Epidermal melanocyte (primary cell): ENCODE measurements around the gene MAP3K12.
"Not testable (repeated sequence)": the region's sequence is repeated elsewhere in the genome, so short reads cannot be mapped to it uniquely, and the experiment has no call there.

ENCODE experiments used
- DNase-seq: peaks from one replicate; pipeline ENCODE4 v3.0.0; 2011; ENCODE audit warnings: low spot score; ENCODE audit not compliant: insufficient read length

MAP3K12 gene

GRCh38 chr12:53493610-53494391 is 5.5 kb downstream of the MAP3K12 start:
- DNase-seq: no peak

GRCh38 chr12:53492830-53493609 is 6.2 kb downstream of the MAP3K12 start:
- peak; percentile 58 for DNase-seq

- no peak for DNase-seq
Observed at GRCh38 chr12:53492188-53492587, 7.1 kb downstream of the MAP3K12 start.

GRCh38 chr12:53489242-53489864 is 9.9 kb downstream of the MAP3K12 start:
- no peak for DNase-seq

- DNase-seq: no peak
Observed at GRCh38 chr12:53486736-53487487, 12.3 kb downstream of the MAP3K12 start.

GRCh38 chr12:53485955-53486735 is 13.1 kb downstream of the MAP3K12 start:
- DNase-seq: no peak

- DNase-seq: no peak
Observed at GRCh38 chr12:53484686-53485575, 14.3 kb downstream of the MAP3K12 start.

- no peak for DNase-seq
Observed at GRCh38 chr12:53483979-53484377, 15.3 kb downstream of the MAP3K12 start.

- no peak for DNase-seq
Observed at GRCh38 chr12:53483225-53483978, 15.9 kb downstream of the MAP3K12 start.

GRCh38 chr12:53482626-53483168 is 16.6 kb downstream of the MAP3K12 start:
- DNase-seq: no peak

GRCh38 chr12:53481939-53482586 is 17.2 kb downstream of the MAP3K12 start:
- no peak for DNase-seq

GRCh38 chr12:53481458-53481857 is 17.8 kb downstream of the MAP3K12 start:
- not testable (repeated sequence) for DNase-seq

GRCh38 chr12:53480491-53481442 is 18.5 kb downstream of the MAP3K12 start:
- DNase-seq: no peak

GRCh38 chr12:53479331-53479730 is 19.9 kb downstream of the MAP3K12 start:
- DNase-seq: no peak

GRCh38 chr12:53478865-53479264 is 20.4 kb downstream of the MAP3K12 start:
- DNase-seq: no peak

GRCh38 chr12:53476769-53477209 is 22.5 kb downstream of the MAP3K12 start:
- DNase-seq: no peak

- DNase-seq: no peak
Observed at GRCh38 chr12:53474819-53475218, 24.4 kb downstream of the MAP3K12 start.
